HG02981 (cell line): Measurements from ENCODE around the gene MPPED2.

Experiments
- ATAC-seq: cut with Tn5 transposase; IDR thresholded peaks from one replicate; pipeline ENCODE4 v1.9.1; 2021; ENCODE audit warnings: mild to moderate bottlenecking, moderate library complexity; ENCODE audit not compliant: unreplicated experiment

MPPED2 gene

DNA sequence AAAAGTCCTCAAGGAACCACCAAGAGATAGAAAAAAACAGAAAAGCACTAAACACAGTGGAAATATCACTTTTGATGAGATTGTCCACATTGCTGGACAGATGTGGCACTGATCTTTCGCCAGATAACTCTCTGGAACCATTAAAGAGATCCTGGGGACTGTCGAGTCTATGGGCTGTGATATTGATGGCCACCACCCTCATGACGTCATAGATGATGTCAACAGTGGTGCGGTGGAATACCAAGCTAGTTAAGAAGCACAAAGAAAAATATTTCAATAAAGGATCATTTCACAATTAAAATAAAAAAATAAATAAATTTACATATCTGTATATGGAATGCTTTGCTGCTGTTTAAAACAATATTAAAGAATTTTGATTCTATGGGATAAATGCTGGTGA is 217.8 kb downstream of the MPPED2 start:
- no peak for ATAC-seq

DNA sequence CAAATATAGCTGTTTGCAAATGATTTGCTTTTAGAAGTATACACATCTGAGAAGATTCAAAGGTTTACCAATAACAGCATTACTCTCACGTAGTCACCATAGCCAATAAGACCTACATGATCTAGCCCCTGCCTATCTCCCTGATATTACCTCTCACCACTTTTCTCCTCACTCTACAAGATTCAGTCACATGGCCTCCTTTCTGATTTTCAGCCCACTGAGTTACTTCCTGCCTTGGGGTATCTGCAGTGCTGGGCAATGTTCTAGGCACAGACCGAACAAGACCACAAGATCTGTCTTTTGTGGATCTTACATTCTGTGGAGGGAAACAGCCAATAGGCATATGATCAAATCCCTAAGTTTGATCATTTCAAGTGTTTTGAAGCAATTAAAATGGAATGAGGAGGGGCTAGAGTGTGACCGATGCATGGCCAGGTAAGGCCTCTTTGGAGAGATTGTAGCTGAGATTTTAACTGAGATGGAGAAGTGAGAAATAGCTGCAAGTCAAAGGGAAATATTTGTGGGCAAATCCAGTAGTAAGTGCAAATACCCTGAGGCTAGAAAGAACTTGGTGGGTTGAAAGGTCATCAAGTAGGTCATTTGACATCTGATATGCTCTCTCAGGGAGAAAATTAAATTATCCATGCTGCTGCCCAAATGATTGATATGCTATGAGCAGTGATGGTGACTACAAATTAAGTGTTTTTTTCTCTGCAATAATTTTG is 220.2 kb downstream of the MPPED2 start:
- ATAC-seq = no peak

DNA sequence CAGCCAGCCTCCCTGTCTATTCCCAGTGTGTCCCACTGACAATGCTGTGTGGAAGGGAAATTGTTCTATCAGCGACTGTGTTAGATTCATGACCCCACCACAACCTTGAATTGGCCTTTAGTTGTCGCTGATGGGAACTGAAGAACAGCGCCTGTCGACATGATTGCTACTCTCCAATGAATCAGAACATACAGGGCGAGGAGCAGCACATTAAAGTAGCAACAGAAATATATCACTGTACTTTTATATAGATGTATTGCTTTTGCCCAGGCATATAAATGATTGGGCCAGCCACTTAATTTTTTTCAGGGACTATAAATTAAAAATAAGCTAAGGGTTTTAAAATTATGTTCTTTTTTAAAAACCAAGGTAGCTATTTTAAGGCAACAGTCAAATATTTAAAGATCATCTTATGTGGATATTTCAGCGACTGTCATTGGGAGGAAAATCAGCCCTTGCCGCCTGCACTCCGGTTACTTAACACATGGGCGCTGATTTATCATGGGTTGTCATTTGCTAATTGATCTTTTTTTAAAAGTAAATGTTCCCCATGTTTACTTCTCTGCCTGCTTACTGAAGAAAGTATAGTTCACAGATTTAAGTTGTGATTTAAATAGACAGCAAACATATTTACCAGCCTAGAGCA is 221.2 kb downstream of the MPPED2 start:
- ATAC-seq = no peak

DNA sequence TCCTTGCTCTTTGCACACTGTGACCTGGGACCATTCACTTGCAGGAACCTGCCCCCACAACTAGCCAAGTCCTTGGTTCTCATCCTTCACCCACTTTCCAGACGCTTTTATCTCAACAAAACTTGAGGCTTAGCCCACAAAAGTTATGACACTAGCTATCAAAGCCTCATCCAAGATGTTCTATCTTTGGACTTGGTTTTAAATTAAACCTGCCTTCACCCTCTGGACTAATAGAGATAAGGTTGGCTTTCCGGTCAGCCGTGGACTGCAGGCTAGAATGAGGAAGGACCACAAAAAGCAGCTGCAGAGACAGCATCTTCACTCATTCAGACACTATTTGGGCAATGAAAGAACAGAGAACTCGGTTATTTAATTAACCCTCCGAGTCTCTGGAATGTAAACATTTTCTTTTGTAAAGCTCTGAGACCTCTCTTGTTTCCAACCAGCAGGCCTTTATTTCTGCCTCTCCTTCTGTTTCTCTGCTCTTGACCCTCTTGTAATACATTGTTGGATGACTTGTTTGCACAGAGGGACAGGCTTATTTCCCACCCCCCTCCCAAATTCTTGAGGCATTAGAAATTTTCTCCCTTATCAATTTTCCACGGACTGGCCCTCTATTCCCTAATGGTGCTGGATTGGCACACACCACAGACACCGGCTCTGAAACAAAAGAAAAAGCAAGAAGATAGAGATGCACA is 221.9 kb downstream of the MPPED2 start:
- ATAC-seq = no peak

DNA sequence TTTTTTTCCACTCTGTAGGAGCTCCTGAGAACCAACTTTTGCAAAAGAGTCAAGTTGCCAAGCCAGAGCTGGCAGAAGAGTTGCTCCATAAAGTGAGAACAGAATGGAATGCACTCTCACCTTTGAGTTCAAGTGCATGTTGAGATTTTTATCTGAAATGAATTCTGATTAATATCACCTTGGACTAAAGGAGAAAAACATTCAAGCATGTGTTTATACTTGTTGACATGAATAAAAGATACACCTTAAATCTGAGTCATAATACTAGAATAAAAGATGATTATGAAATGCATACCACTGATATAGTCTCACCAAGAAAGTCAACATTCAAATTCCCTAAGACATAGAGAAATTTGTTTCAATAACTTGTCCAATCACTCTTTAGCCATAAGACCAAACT is 225.4 kb downstream of the MPPED2 start:
- no peak for ATAC-seq
